ENCODE data around the gene MMP17. TPM values are rescaled to one million over a fixed set of nuclear protein-coding genes. Genes with fewer than 3 reads are reported as not detected.

The MMP17 gene
- total and polyA plus RNA-seq, 4 donors, result 0.17 to 0.37 (median 0.24) TPM; not detected in 1

DNA sequence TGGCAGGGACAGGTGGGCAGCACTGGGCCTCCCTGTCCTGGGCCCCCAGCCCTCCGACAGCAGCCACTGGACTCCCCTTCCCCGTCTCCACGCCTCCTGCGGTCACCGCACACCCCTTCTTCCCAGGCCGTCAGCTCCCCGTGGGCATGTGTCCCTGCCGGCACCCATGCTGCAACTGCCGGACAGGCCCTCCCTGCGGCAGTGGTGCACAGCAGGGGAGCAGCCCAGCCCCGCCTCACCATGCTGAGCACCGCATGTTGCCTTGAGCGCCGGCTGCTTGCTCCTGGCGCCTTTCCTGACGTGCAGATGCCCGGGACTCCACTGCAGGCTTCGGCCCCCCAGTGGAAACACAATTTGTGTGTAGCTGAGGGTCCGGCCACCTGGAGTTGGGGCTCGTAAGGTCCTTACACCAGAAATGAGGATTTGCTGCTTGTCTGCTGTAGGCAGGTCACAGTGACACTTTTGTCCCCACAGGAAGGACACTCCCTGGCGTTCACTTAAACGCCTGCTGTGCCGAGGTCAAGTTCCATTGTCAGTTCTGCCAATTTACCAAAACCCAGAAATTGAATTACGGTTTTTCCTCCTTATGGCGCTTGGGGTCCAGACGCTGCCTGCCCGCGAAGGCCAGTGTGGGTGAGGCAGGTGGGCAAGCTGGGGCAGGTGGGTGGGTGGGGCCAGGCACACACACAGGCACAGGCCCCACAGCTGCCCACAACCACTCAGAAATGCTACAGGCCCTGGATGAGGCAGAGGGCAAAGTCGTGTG, 28.2 kb upstream of the MMP17 start:
- TF ChIP-seq, protein P1, sequence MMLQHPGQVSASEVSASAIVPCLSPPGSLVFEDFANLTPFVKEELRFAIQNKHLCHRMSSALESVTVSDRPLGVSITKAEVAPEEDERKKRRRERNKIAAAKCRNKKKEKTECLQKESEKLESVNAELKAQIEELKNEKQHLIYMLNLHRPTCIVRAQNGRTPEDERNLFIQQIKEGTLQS (IDR thresholded peaks at IDR 0.05), result no peak
- TF ChIP-seq JUND (IDR thresholded peaks at IDR 0.05), result no peak
- TF ChIP-seq YY1 (IDR thresholded peaks at IDR 0.05), result no peak
- TF ChIP-seq, protein P2, sequence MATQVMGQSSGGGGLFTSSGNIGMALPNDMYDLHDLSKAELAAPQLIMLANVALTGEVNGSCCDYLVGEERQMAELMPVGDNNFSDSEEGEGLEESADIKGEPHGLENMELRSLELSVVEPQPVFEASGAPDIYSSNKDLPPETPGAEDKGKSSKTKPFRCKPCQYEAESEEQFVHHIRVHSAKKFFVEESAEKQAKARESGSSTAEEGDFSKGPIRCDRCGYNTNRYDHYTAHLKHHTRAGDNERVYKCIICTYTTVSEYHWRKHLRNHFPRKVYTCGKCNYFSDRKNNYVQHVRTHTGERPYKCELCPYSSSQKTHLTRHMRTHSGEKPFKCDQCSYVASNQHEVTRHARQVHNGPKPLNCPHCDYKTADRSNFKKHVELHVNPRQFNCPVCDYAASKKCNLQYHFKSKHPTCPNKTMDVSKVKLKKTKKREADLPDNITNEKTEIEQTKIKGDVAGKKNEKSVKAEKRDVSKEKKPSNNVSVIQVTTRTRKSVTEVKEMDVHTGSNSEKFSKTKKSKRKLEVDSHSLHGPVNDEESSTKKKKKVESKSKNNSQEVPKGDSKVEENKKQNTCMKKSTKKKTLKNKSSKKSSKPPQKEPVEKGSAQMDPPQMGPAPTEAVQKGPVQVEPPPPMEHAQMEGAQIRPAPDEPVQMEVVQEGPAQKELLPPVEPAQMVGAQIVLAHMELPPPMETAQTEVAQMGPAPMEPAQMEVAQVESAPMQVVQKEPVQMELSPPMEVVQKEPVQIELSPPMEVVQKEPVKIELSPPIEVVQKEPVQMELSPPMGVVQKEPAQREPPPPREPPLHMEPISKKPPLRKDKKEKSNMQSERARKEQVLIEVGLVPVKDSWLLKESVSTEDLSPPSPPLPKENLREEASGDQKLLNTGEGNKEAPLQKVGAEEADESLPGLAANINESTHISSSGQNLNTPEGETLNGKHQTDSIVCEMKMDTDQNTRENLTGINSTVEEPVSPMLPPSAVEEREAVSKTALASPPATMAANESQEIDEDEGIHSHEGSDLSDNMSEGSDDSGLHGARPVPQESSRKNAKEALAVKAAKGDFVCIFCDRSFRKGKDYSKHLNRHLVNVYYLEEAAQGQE (IDR thresholded peaks at IDR 0.05), result no peak
- TF ChIP-seq, protein P3, sequence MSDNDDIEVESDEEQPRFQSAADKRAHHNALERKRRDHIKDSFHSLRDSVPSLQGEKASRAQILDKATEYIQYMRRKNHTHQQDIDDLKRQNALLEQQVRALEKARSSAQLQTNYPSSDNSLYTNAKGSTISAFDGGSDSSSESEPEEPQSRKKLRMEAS (IDR thresholded peaks at IDR 0.05), result no peak
- TF ChIP-seq GABPA (IDR thresholded peaks at IDR 0.05 in 1 of 2, conservative IDR thresholded peaks at IDR 0.05 in 1 of 2), result no peak
- no peak for TF ChIP-seq SP1 (IDR thresholded peaks at IDR 0.05)
- Histone ChIP-seq H3K9me3 (ENCODE audit: control insufficient read depth in 4 of 4, low read length in 3 of 4) (no peaks in the 10 kb centered on the region), H3K9ac (ENCODE audit: low read depth in 1 of 2, low read length in 2 of 2) (no peak overlapping the region), H3K27ac (ENCODE audit: low read depth in 1 of 2, low read length in 2 of 2) (no peak overlapping the region), H3K27me3 (ENCODE audit: control insufficient read depth in 4 of 4, insufficient read depth in 4 of 4, low read length in 3 of 4) (no peaks in the 10 kb centered on the region), H3K4me1 (ENCODE audit: control insufficient read depth in 4 of 4, insufficient read depth in 4 of 4, low read length in 3 of 4) (no peaks in the 10 kb centered on the region), H3K4me3 (ENCODE audit: low read depth in 1 of 3, low read length in 3 of 3) (no peak overlapping the region), H3K36me3 (ENCODE audit: control insufficient read depth in 4 of 4, insufficient read depth in 3 of 4, low read depth in 1 of 4, low read length in 3 of 4) (peaks cover 3 to 56% (median 19%) of the 10 kb centered on the region in 4 donors)
- DNase-seq (ENCODE audit: low spot score), result no peak
- 94% methylated on average over 29 of the region's 29 CpGs for WGBS

DNA sequence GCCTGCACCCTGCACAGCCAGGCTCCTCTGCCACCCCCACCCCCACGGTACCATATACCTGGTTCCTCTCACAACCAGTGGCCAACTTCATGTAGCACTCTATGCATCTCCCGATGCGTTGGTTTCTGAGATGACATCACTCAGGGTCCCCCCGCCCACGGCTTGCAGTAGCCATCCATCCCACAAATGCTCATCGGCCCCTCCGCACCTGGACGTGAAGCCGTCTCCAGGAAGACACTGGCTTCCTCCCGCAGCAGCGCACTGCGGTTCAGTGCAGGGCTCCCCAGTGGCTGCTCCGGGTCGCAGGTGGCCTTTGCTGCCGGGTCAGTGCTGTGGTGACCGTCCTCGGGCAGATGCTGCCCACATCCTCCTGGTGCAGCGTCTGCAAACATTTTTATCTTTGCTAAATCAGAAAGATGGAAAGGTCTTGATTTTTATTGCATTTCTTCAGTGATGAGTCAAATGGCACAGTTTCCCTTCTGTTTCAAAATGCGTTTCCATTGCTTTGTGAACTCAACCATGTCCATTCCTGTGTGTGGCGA, 27.5 kb upstream of the MMP17 start:
- H3K36me3 ChIP-seq (ENCODE audit: control insufficient read depth in 4 of 4, insufficient read depth in 3 of 4, low read depth in 1 of 4, low read length in 3 of 4), result peaks cover 3 to 56% (median 19%) of the 10 kb centered on the region in 4 donors
- no peak for TF ChIP-seq HNF4A (conservative IDR thresholded peaks at IDR 0.05)
- TF ChIP-seq RAD21 (IDR thresholded peaks at IDR 0.05), result no peak
- TF ChIP-seq FOXA2 (IDR thresholded peaks at IDR 0.05), result no peak
- TF ChIP-seq YY1 (IDR thresholded peaks at IDR 0.05), result no peak
- TF ChIP-seq HNF4G (IDR thresholded peaks at IDR 0.05), result no peak
- H3K27me3 ChIP-seq (ENCODE audit: control insufficient read depth in 4 of 4, insufficient read depth in 4 of 4, low read length in 3 of 4), result no peaks in the 10 kb centered on the region
- H3K4me1 ChIP-seq (ENCODE audit: control insufficient read depth in 4 of 4, insufficient read depth in 4 of 4, low read length in 3 of 4), result no peaks in the 10 kb centered on the region
- no peak overlapping the region for H3K4me3 ChIP-seq (ENCODE audit: low read depth in 1 of 3, low read length in 3 of 3)
- 96% methylated on average over 20 of the region's 20 CpGs for WGBS
- no peak overlapping the region for H3K9ac ChIP-seq (ENCODE audit: low read depth in 1 of 2, low read length in 2 of 2)
- H3K9me3 ChIP-seq (ENCODE audit: control insufficient read depth in 4 of 4, low read length in 3 of 4), result no peaks in the 10 kb centered on the region
- DNase-seq (ENCODE audit: low spot score), result no peak
- H3K27ac ChIP-seq (ENCODE audit: low read depth in 1 of 2, low read length in 2 of 2), result no peak overlapping the region

DNA sequence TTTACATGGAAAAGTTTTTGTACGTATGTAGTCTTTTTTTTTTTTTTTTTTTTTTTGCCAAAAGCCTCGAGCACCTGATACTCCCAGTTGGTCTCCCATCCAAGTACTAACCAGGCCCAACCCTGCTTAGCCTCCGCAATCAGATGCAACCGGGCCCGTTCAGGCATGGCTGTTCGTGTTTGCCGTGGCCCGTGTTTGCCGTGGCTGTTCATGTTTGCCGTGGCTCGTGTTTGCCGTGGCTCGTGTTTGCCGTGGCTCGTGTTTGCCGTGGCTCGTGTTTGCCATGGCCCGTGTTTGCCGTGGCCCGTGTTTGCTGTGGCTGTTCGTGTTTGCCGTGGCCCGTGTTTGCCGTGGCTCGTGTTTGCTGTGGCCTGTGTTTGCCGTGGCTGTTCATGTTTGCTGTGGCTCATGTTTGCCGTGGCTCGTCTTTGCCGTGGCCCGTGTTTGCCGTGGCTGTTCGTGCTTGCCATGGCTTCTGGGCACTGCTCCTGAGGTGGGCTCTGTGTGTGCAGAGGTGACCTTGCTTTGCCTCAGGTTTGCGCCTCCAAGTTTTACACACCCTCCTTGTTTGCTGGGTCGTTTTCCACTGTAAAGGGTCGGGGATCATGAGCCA, 26.8 kb upstream of the MMP17 start:
- H3K4me3 ChIP-seq (ENCODE audit: low read depth in 1 of 3, low read length in 3 of 3), result no peak overlapping the region
- H3K4me1 ChIP-seq (ENCODE audit: control insufficient read depth in 4 of 4, insufficient read depth in 4 of 4, low read length in 3 of 4), result no peaks in the 10 kb centered on the region
- H3K27ac ChIP-seq (ENCODE audit: low read depth in 1 of 2, low read length in 2 of 2), result no peak overlapping the region
- peaks cover 3 to 56% (median 19%) of the 10 kb centered on the region in 4 donors for H3K36me3 ChIP-seq (ENCODE audit: control insufficient read depth in 4 of 4, insufficient read depth in 3 of 4, low read depth in 1 of 4, low read length in 3 of 4)
- no peak for TF ChIP-seq FOXA1 (IDR thresholded peaks at IDR 0.05)
- no peaks in the 10 kb centered on the region for H3K27me3 ChIP-seq (ENCODE audit: control insufficient read depth in 4 of 4, insufficient read depth in 4 of 4, low read length in 3 of 4)
- H3K9me3 ChIP-seq (ENCODE audit: control insufficient read depth in 4 of 4, low read length in 3 of 4), result no peaks in the 10 kb centered on the region
- no peak overlapping the region for H3K9ac ChIP-seq (ENCODE audit: low read depth in 1 of 2, low read length in 2 of 2)
- no peak for DNase-seq (ENCODE audit: low spot score)
- WGBS, result 84% methylated on average over 35 of the region's 35 CpGs
